H9 (cell line): ENCODE results near the gene SLC30A1. TPM values are rescaled to one million over a fixed set of nuclear protein-coding genes. Genes with fewer than 3 reads are reported as not detected.

Experiments used
- DNase-seq: peaks from one replicate; pipeline ENCODE4 v3.0.0-alpha.2; 2017
- H2AFZ ChIP-seq: one replicate; pipeline ENCODE4 v1.6.1; 2013; ENCODE audit warnings: mild to moderate bottlenecking, low read length, control low read depth, moderate library complexity
- H2AK5ac ChIP-seq: 2 replicates; pipeline ENCODE4 v1.6.1; 2013; ENCODE audit warnings: low read length, control low read depth, mixed read lengths; ENCODE audit not compliant: insufficient read length
- H2BK120ac ChIP-seq: one replicate; pipeline ENCODE4 v1.6.1; 2013; ENCODE audit warnings: low read depth, mild to moderate bottlenecking, low read length, control low read depth, inconsistent platforms; ENCODE audit not compliant: poor library complexity, severe bottlenecking
- H2BK12ac ChIP-seq: 2 replicates; pipeline ENCODE4 v1.6.1; 2013; ENCODE audit warnings: low read length, control low read depth, mixed read lengths, low read depth; ENCODE audit not compliant: insufficient read length
- H2BK15ac ChIP-seq: 2 replicates; pipeline ENCODE4 v1.6.1; 2013; ENCODE audit warnings: low read depth, low read length, control low read depth
- H2BK20ac ChIP-seq: one replicate; pipeline ENCODE4 v1.6.1; 2013; ENCODE audit warnings: low read depth, mild to moderate bottlenecking, low read length, control low read depth, inconsistent platforms; ENCODE audit not compliant: poor library complexity, severe bottlenecking
- H2BK5ac ChIP-seq: 2 replicates; pipeline ENCODE4 v1.6.1; 2013; ENCODE audit warnings: low read length, control low read depth, mixed read lengths; ENCODE audit not compliant: insufficient read length
- H3K14ac ChIP-seq: 2 replicates; pipeline ENCODE4 v1.6.1; 2013; ENCODE audit warnings: low read length, control low read depth; ENCODE audit not compliant: insufficient read depth
- H3K18ac ChIP-seq: 2 replicates; pipeline ENCODE4 v1.6.1; 2013; ENCODE audit warnings: low read depth, mild to moderate bottlenecking, mixed read lengths, low read length, control low read depth; ENCODE audit not compliant: insufficient read length
- H3K23ac ChIP-seq: 2 replicates; pipeline ENCODE4 v1.6.1; 2013; ENCODE audit warnings: low read length, control low read depth, mixed read lengths, low read depth; ENCODE audit not compliant: insufficient read length
- H3K23me2 ChIP-seq: 2 replicates; pipeline ENCODE4 v1.6.1; 2013; ENCODE audit warnings: low read depth, mild to moderate bottlenecking, mixed read lengths, low read length, control low read depth; ENCODE audit not compliant: insufficient read length, poor library complexity, severe bottlenecking
- H3K27ac ChIP-seq: 2 replicates; pipeline ENCODE4 v1.5.1; 2013; ENCODE audit warnings: low read length, control low read depth, mixed read lengths, low read depth; ENCODE audit not compliant: insufficient read length
- H3K27me3 ChIP-seq: 2 replicates; pipeline ENCODE4 v1.6.1; 2013; ENCODE audit warnings: low read length, control low read depth, inconsistent platforms; ENCODE audit not compliant: insufficient read depth
- H3K4ac ChIP-seq: 2 replicates; pipeline ENCODE4 v1.6.1; 2013; ENCODE audit warnings: low read depth, mild to moderate bottlenecking, control low read depth, inconsistent platforms, low read length, moderate library complexity
- H3K4me1 ChIP-seq: 2 replicates; pipeline ENCODE4 v1.6.1; 2013; ENCODE audit warnings: low read length, control low read depth, inconsistent platforms; ENCODE audit not compliant: insufficient read depth
- H3K4me2 ChIP-seq: 2 replicates; pipeline ENCODE4 v1.6.1; 2013; ENCODE audit warnings: low read length, control low read depth, mixed read lengths; ENCODE audit not compliant: insufficient read length, insufficient read depth
- H3K56ac ChIP-seq: 2 replicates; pipeline ENCODE4 v1.6.1; 2013; ENCODE audit warnings: low read depth, mild to moderate bottlenecking, mixed read lengths, low read length, control low read depth; ENCODE audit not compliant: insufficient read length
- H3K79me1 ChIP-seq: 2 replicates; pipeline ENCODE4 v1.6.1; 2013; ENCODE audit warnings: low read depth, mild to moderate bottlenecking, moderate library complexity, low read length, control low read depth, inconsistent platforms; ENCODE audit not compliant: insufficient read depth, poor library complexity, severe bottlenecking
- H3K79me2 ChIP-seq: 2 replicates; pipeline ENCODE4 v1.6.1; 2013; ENCODE audit warnings: low read length, control low read depth, inconsistent platforms; ENCODE audit not compliant: insufficient read depth
- H3K9ac ChIP-seq: 2 replicates; pipeline ENCODE4 v1.6.1; 2013; ENCODE audit warnings: low read length, control low read depth, mixed read lengths; ENCODE audit not compliant: insufficient read length; ENCODE audit errors: extremely low read depth
- H3K9me3 ChIP-seq: one replicate; pipeline ENCODE4 v1.6.1; 2013; ENCODE audit warnings: low read depth, low read length, inconsistent platforms; ENCODE audit not compliant: control insufficient read depth
- H3T11ph ChIP-seq: one replicate; pipeline ENCODE4 v1.6.1; 2013; ENCODE audit warnings: mild to moderate bottlenecking, low read length, control low read depth, inconsistent platforms
- H4K20me1 ChIP-seq: one replicate; pipeline ENCODE4 v1.6.1; 2013; ENCODE audit not compliant: control insufficient read depth, insufficient read length, insufficient read depth
- H4K5ac ChIP-seq: 2 replicates; pipeline ENCODE4 v1.6.1; 2013; ENCODE audit warnings: low read depth, mild to moderate bottlenecking, mixed read lengths, low read length, control low read depth; ENCODE audit not compliant: insufficient read length
- H4K8ac ChIP-seq: replicated peaks from 2 replicates; pipeline ENCODE4 v1.6.1; 2013; ENCODE audit warnings: low read length, control low read depth, mixed read lengths, low read depth; ENCODE audit not compliant: insufficient read length
- H4K91ac ChIP-seq: 2 replicates; pipeline ENCODE4 v1.6.1; 2013; ENCODE audit warnings: low read depth, mild to moderate bottlenecking, moderate library complexity, mixed read lengths, low read length, control low read depth; ENCODE audit not compliant: insufficient read length
- H3K27ac Mint-ChIP-seq, 3 experiments: 2 replicates in 2 of 3; 3 replicates in 1 of 3; pipeline ENCODE4 v1.8.0; 2020 to 2021; ENCODE audit warnings: mixed read lengths in 3 of 3, mild to moderate bottlenecking in 1 of 3, moderate library complexity in 1 of 3
- H3K27me3 Mint-ChIP-seq: 2 replicates; pipeline ENCODE4 v1.8.0; 2021; ENCODE audit warnings: low read depth, mild to moderate bottlenecking, moderate library complexity, mixed read lengths
- H3K36me3 Mint-ChIP-seq, 3 experiments: 2 replicates in 2 of 3; 3 replicates in 1 of 3; pipeline ENCODE4 v1.8.0; 2020 to 2021; ENCODE audit warnings: low read depth in 3 of 3, mixed read lengths in 3 of 3; ENCODE audit not compliant: insufficient read depth in 1 of 3
- H3K4me1 Mint-ChIP-seq, 2 experiments: 2 replicates each; pipeline ENCODE4 v1.8.0; 2020; ENCODE audit warnings: mixed read lengths in 2 of 2
- H3K4me3 Mint-ChIP-seq, 2 experiments: 2 replicates in 1 of 2; 3 replicates in 1 of 2; pipeline ENCODE4 v1.8.0; 2020 to 2021; ENCODE audit warnings: mild to moderate bottlenecking in 2 of 2, mixed read lengths in 2 of 2, moderate library complexity in 1 of 2
- H3K9me3 Mint-ChIP-seq, 2 experiments: 2 replicates in 1 of 2; 3 replicates in 1 of 2; pipeline ENCODE4 v1.8.0; 2020; ENCODE audit warnings: mild to moderate bottlenecking in 2 of 2, mixed read lengths in 2 of 2, moderate library complexity in 1 of 2
- CTCF ChIP-seq: fragments of 200-600 bp; sonication (generic); conservative IDR thresholded peaks from 3 replicates; pipeline ENCODE4 v1.8.0; 2021; ENCODE audit warnings: antibody characterized with exemption, mild to moderate bottlenecking
- WGBS: extraction: QIAGEN DNeasy Blood & Tissue Kit; methylation state at CpG from one replicate; pipeline ENCODE4 v1.1.7; 2013; ENCODE audit warnings: missing lambda C conversion rate, low lambda C conversion rate, mixed read lengths; ENCODE audit not compliant: insufficient read length; ENCODE audit errors: extremely low coverage; 5-methylcytosine and 5-hydroxymethylcytosine counted together
- total RNA-seq: library from RNA; stranded (reverse); gene quantifications from 2 replicates; pipeline ENCODE4 v1.2.1, GENCODE V29; 2021

Gene SLC30A1
- total RNA-seq, 1 experiment from 2014 or later: 17.1 TPM

- H2AFZ ChIP-seq: no peak overlapping the region
- no peak for TF ChIP-seq CTCF
- H3K36me3 Mint-ChIP-seq: no peaks in the 10 kb centered on the region; a peak in 1 of 7 replicates
- no peaks in the 10 kb centered on the region for H3K79me1 ChIP-seq
- H3T11ph ChIP-seq: no peak overlapping the region
- H3K9me3 ChIP-seq: no peaks in the 10 kb centered on the region
- H3K56ac ChIP-seq: no peak overlapping the region
- no peak overlapping the region for H3K9ac ChIP-seq
- H2BK5ac ChIP-seq: no peak overlapping the region
- DNase-seq: no peak
- H3K18ac ChIP-seq: no peak overlapping the region
- no peak overlapping the region for H4K8ac ChIP-seq
- H3K4me2 ChIP-seq: no peak overlapping the region
- no peak overlapping the region; a peak in 1 of 7 replicates for H3K27ac Mint-ChIP-seq
- H3K4me3 Mint-ChIP-seq: no peak overlapping the region
- H3K27ac ChIP-seq: no peak overlapping the region
- peaks cover 16% of the 10 kb centered on the region for H3K27me3 Mint-ChIP-seq
- no peak overlapping the region for H2BK15ac ChIP-seq
- no peak overlapping the region for H2AK5ac ChIP-seq
- no peak overlapping the region for H4K91ac ChIP-seq
- no peaks in the 10 kb centered on the region for H3K79me2 ChIP-seq
- H3K9me3 Mint-ChIP-seq: no peaks in the 10 kb centered on the region
- H2BK20ac ChIP-seq: no peak overlapping the region
- H3K23ac ChIP-seq: no peak overlapping the region
- H2BK12ac ChIP-seq: no peak overlapping the region
- H3K4ac ChIP-seq: no peak overlapping the region
- H4K5ac ChIP-seq: no peak overlapping the region
- no peak overlapping the region for H2BK120ac ChIP-seq
- H3K4me1 Mint-ChIP-seq: peaks cover 15 to 18% of the 10 kb centered on the region in 2 experiments
- no peak overlapping the region for H3K14ac ChIP-seq
- no peaks in the 10 kb centered on the region for H4K20me1 ChIP-seq
- no peaks in the 10 kb centered on the region for H3K4me1 ChIP-seq
- H3K27me3 ChIP-seq: no peaks in the 10 kb centered on the region
- H3K23me2 ChIP-seq: no peaks in the 10 kb centered on the region
- WGBS: no CpG with 5 or more reads among the region's 6 CpGs
Observed at GRCh38 chr1:211522804-211523203, 56.2 kb downstream of the SLC30A1 start.

Other genes with a start within 250 kb of the SLC30A1 start
- 0.07 TPM in 1 of 2 replicates, not detected in the other for gene RD3, start 87.0 kb downstream of the SLC30A1 start, total RNA-seq
- 16.7 and 17.6 TPM in 2 replicates for gene NEK2, start 96.5 kb upstream of the SLC30A1 start, total RNA-seq